ENCODE results near the gene PDE3A. TPM values are rescaled to one million over a fixed set of nuclear protein-coding genes. Genes with fewer than 3 reads are reported as not detected.

PDE3A gene
- total RNA-seq, 1 donor from 2014 or later = 0.56 TPM

DNA sequence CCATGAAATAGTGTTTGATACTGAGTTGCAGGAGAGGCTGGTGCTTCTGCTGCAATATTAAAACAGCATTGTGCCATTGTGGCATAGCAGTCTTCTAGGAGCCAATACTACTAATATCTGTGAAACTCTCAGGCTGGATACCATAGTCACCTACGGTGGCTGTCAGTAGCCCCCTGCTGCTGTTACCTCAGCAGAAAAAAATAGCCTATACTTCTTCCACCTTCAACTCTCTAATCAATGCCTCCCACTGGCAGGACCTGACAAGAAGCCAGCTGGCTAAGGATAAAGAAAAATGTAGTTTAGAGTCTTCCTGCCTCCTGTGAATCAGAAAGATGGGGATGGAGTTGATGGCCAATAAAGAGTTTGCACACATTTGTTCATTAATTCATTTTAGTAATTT lies 91.6 kb downstream of the PDE3A start:
- ATAC-seq = no peak

DNA sequence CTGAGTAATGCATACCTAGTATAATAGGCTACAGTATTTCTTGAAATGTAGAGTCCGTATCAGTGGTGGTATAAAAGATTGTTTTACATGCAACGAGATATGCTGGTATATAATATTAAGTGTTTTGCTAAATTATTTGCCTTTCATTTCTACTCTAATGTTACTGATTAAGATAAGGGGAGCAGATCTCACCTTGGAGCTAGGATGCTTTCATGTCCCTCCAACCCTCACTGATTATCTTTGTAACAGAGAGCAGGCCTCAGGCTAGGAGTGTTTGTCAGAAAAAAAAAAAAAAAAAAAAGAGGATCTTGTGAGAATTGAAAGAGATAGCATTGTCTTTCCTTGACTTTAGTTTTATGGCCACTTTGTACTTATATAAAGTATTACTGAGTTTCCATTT lies 92.6 kb downstream of the PDE3A start:
- no peak for ATAC-seq

DNA sequence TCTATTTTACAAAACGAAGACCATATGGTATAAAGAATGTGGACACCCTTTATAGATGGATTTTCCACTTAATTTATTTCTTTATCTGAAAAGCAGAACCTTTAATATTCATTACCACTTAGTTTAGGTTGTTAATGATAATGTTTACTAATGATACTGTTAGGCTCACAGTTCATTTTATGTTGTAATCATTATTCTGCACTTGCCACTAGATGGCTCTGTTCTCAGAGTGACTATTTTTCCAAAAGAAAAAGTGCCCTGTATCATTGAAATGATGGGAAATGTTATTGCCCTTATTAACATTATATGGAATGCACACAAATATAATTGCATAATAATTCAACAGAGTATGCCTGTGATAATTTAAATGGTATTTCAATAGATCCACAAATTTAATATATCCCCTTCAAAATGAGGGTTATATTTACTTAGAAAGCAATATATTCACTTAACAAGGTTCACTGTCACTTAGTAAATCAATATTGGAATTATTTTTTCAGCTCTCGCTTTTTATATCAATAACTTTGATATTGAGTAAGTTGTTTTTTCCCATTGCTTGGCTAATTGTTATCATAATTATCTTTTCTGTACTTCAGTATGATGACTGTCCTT lies 95.7 kb downstream of the PDE3A start:
- no peak for ATAC-seq

DNA sequence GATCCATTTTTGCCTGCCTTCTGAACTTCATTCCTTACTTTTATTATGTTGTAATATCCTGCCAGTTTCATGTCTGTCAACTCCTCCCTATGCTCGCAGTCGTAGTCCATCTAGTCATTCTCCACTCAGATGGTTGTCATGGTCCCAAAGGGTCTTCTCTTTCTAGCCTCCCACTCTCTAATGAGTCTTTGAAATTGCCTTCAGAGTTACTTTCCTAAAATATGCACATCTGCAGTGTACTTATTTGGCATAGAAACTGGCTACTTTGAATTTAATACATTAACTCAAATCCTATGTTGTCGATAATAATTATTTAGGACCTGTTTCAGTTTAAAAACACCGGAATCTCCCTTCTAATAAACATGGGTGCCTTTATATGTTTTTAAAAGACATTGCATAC lies 101.0 kb downstream of the PDE3A start:
- no peak for ATAC-seq

DNA sequence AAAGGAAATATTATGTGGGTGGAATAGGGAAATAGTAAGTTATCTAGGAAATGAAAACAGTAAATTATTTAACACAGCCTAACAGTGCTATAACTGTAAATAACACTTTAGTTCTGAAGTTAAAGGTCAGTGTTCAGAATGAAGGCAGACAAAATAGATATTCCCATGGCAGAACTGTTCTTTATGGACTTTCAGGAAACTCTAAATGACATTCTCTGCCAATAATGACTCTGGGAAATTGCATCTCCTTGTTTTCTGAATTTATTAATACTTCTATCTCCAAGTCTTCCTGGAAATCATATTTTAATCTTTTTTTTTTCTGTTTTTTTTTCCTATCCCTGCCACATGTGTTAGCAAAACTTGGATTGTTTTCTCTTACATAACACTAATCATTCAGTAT lies 101.4 kb downstream of the PDE3A start:
- ATAC-seq = no peak

DNA sequence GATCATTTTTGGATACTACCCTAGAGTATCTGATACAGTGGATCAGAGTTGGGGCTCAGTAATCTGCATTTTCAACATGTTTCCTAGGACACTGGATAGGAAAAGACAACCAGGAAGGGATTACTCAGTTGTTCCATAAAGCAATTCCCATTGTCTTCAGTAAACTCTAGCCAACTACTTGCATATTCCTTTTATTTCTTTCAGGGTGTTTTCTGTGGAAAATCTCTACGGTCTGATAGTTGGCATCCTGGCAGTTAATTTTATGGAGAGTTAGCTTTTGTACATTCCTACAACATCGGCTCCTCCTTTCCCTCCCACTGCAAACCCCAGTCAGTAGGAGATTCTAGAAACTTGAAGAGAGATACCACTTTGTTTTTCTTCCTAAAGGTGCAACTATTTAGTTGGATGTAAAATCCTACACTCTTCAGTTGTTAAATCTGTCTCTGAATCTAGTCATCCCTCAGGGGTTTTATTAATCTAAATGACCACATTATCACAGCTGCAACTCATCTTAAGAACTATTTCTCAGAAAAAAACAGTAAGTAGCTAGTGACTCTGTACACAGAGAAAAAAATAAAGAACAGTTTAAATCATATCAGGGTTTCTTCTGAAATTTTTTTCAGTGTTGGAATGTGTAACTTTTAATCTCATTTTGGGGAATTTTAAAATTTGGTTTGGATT lies 103.9 kb downstream of the PDE3A start:
- no peak for ATAC-seq

DNA sequence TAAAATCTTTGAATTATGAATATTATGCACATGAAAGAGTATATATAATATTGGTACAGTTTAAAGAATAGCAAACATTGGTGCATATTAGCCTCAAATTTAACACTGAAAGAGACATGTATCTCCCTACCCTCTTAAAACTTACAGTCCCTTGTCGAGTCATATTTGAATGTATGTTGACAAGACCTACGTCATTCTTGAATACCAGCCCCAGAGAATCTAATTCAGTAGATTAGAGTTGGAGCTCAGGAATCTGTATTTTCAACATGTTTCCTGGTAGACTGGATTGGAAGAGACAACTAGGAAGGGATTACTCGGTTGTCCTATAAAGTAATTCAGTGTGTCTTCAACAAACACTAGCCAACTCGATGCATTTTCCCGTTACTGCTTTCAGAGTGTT lies 104.8 kb downstream of the PDE3A start:
- no peak for ATAC-seq

DNA sequence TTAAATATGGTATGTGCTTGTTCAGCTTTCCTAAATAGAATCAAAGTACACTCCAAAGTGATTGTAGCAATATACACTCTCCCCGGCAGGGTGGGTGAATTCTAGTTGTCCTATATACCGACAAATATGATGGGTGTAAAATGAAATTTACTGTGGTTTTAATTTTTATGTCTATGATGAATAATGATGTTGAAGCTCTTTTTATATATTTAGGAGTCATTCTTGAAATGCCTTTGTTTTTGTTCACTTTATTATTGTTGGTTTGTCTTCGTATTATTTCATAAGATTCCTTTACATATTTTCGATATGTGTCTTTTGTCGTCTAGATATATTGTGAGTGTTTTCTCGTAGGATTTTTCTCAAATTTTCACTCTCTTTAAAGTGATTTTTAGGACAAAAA lies 105.7 kb downstream of the PDE3A start:
- no peak for ATAC-seq

DNA sequence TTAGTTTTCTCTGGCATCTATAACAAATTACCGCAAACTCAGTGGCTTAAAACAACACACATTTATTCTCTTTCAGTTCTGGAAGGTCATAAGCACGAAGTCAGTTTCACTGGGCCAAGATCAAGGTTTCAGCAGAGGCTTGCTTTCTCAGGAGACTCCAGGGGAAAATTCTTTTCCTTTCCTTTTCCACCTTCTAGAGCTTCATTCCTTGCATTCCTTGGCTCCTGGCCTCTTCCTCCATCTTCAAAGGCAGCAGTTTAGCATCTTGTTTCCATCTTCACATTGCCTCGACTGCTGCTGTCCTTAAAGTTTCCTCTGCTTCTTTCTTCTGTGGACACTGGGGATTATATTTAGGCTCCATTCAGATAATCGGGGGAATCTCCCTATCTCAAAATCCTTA lies 106.1 kb downstream of the PDE3A start:
- no peak for ATAC-seq

DNA sequence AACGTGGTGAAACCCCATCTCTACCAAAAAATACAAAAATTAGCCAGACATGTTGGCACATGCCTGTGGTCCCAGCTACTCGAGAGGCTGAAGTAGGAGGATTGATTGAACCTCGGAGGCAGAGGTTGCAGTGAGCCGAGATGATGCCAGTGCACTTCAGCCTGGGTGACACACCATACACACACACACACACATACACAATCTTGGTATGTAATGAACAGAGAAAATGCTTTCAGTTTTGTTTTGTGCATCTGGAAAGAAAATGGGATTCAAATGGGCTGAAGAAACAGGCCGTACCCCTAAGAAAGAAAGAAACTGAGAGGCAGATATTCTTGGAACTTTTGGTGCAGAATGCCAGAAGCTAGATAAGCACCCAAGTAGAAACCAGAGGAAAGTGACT lies 107.2 kb downstream of the PDE3A start:
- no peak for ATAC-seq

DNA sequence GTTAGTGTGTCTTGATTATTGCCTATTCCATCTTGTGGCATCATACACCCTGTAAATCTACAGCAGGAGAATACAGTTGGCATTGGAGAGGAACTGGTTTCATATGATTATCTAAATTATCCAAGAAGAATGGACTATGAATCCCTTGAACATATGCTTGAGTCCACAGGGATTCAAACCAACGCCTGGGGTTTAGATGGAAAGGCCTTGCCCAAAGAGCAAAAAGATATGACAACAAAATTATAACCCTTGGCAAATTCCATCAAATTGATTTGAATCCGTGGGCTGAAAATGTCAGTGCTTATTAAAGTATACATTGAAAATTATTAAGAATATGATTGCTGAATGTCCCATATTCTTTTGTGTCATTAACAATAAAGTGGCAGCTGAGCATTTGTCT lies 108.2 kb downstream of the PDE3A start:
- ATAC-seq = no peak

DNA sequence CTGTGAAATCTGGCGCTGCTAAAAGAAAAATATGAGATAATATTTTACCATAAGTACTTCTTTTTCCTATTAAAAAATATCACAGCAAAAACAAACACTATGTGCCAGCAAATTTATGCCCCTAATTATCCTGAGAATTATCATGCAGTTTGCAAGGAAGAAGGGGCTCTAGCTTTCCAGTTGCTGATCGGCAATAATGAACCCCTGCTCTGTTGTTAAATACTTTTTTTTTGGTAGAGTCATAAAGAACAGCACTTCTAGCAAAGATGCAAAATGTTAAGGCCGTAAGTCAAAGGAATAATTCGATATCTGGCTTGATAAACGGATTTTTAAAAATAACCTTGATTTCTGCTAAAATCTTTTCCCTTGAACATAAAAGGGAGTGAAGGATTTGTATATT lies 108.9 kb downstream of the PDE3A start:
- ATAC-seq = no peak

DNA sequence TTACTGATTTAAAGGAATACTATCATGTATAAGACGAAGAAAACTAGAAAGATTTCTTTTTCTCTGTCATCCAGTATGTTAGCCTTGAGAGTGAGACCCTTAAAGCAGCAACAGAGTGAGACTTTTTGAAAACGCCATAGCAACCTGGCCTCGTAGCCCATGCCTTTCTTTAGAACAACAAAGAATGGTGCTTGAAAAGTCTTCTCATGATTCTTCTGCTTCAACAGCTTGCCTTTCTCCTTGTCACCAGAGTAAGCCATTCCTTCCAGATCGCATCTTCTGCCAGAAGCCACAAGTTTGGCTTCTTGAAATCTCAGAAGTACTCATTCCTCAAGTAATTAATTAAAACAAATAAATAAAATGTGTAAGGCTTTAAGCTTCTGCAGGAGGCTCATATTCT lies 109.3 kb downstream of the PDE3A start:
- ATAC-seq = no peak

DNA sequence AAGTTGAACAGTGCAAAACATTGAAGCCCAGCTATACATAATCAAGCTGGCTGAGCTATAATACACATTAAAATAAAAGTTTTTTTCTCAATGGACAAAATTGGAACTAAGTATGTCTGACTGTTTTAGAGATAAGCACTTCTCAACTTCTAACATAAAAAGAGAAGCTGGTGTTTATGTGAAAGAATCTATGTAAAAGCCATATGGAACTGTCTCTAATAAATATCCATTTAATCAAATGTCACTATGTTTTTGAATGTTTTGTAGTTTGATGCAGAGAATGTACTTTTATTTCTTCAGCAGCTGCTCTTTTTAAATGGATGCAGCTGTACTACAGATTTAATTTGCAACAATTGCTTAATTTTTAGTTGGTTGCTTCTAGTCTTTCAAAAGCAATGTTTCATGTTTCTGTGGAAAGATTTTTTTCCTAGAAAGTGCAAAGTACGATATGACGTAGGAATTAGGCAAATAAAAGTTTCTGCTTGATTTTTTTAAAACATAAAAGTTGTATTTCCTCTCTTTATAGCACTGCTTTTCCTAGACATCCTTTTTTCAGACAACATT lies 114.2 kb downstream of the PDE3A start:
- ATAC-seq = no peak

DNA sequence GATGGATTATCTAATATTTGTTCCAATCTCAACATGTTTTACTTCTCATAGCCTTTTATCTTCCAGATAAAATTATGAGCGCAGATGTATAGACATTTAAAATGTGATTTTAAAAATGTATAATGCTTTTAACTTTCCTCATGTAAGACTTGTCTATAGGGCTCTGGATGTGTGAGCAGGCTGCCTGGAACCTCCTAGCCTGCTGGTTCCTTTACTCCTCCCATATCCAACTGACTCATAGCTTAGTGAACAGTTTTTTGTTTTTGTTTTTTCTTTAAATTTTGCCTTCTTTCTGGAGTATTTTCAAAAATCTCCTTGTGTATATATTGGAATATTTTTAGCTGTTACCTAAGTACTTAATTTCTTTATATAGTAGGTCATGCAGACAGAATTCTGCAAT lies 115.4 kb downstream of the PDE3A start:
- no peak for ATAC-seq

DNA sequence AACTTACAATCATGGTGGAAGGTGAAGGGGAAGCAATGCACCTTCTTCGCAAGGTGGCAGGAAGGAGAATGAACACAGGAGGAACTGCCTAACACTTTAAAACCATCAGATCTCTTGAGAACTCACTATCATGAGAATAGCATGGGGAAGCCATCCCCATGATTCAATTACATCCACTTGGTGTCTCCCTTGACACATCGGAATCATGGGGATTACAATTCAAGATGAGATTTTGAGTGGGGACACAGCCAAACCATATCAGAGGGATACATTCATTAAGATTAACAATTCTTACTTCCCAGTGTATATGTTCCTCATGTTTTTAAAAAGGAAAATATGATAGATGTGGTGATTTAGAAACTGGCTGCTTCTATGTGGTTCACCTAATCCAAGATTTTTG lies 117.9 kb downstream of the PDE3A start:
- ATAC-seq = no peak

DNA sequence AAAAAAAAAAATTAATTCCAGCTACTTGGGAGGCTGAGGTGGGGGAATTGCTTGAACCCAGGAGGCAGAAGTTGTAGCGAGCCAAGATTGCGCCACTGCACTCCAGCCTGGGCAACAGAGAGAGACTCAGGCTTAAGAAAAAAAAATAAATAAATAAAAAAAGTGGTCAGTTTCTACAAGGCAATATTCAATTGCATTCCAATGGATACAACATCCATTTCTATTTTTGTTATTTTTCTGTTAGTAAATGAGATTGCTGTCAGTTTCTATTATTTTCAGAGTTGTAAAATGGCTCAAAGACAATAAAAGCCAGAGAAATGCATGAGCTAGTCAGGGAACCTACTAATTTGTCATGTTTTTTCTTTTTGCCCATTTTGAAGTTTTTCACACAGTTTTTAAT lies 119.2 kb downstream of the PDE3A start:
- no peak for ATAC-seq

DNA sequence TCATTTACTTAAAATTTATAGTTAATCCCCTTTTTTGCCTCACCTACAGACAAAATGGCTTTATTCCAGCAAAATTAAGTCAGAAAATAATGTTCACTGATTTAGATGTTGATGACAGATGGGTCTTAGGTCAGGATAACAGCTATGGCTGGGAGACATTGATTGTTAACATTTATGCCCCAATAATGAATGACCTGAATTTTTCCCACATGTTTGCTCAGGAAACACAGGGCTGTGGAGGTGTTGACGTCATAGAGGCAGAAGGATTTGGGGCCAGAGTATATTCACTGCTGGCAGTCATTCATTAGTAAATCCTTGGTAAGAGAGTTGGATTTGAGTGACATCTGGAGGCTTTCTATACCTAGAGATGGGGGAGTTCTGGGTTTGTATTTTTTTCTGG lies 121.3 kb downstream of the PDE3A start:
- no peak for ATAC-seq

DNA sequence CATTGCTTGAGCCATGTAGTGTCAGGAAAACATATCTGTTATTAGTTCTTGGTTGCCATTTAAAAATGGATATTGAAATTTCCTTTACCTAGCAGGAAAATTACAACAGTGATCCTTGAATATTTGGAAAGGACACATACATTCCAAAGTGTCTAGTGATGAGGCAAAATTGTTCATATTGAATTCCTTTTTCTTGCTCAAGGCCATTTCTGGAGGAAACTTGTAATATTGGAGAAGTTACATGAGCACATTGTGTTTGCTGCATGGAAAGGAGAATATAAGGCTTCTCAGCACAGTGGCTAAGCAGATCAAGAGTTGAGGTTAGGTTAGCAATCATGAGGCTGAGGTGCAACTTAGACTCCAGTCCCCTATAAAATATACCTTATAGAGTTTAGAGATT lies 121.9 kb downstream of the PDE3A start:
- ATAC-seq = no peak

DNA sequence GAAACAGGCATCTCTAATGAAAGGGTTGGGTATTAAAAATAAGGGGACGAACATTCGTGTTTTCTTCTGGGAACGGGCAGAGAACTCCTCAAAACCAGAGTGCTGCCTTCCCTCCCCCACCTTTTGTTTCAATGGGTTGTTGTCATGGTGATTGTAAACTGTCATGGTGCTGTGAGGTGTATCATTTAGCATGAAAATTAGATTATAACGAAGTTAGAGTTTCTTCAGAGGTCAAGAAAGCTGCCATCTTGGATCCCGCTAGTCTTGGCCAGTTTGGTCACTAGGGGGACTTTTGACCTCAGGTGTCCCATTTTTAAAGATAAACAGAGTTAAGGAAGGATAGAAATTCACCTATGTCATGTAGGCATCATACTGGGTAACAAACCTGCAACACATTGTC lies 123.0 kb downstream of the PDE3A start:
- ATAC-seq = no peak

DNA sequence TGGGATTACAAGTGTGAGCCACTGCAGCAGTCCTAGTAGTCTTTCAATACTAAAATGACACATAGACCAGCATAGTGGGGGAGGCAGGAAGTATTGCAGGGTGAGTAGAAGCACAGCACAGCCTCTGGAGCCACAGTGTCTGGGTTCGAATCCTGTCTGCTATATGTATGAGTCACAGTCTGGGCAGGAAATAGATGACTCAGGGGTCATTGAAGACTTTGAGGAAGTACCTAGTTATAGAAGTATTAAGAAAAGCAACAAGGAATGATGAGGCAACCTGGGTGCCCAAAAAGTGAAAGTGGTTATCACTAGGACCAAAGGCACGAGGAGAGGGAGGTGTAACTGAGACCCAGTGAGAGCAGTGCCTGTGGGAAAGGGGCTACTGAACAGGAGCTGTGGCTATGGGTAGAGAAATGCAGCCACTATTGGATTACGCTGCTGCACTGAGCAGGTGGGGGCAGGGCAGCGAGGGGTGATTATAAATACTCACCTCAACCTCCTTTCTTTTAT lies 124.0 kb downstream of the PDE3A start:
- ATAC-seq = peak; percentile 20

DNA sequence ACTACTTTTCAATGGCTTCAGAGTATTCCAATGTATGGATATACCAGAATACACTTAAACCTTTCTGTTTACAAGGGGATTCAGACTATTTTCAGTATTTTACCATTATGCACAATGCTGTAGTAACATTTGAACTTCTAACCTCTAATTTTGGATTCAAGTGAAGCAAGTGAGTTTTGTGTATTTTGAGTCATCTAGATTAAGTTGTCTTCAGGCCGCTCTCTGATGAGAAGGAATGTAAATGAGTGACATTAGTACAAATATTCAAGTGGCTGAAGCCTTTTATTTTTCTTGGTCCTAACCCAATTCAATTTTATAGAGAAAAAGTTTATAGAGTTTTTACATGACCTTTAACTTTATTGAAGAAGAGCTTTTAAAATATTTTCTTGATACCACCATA lies 125.6 kb downstream of the PDE3A start:
- no peak for ATAC-seq

DNA sequence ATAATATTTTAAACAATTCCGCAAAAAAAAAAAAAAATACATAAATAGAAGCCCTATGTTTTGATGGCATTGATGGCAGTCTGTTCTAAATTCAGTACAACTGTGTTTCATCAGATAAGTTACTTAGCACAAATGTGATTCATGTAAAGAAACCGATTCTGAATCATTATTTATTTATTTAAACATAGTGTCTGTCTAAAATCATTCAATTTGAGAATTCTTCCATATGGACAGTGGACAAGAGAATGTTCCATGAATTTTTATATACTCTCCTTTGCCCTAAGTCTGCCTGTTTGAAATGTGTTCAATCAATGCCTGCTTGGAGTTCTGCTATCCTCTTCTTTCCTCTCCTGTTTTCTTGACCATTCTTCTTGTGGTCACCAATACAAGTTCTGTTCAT lies 126.5 kb downstream of the PDE3A start:
- no peak for ATAC-seq

DNA sequence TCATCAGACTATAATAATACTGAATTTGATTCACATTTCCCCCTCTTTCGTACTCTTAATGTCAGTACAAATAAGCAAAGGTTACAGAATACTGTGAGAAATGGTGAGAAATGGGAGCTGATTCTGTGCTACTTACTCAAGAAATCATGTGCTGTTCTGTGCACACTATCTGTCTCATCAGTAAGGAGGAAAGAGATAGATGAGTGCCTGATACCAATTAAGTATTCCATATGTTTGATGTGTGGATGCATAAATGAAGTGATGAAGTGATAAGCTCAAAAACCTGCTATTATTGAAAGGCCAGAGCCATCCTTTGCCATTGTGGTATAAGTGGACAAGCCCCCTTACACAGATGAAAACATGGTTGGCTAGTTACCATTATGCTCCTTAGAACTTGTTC lies 127.7 kb downstream of the PDE3A start:
- no peak for ATAC-seq

DNA sequence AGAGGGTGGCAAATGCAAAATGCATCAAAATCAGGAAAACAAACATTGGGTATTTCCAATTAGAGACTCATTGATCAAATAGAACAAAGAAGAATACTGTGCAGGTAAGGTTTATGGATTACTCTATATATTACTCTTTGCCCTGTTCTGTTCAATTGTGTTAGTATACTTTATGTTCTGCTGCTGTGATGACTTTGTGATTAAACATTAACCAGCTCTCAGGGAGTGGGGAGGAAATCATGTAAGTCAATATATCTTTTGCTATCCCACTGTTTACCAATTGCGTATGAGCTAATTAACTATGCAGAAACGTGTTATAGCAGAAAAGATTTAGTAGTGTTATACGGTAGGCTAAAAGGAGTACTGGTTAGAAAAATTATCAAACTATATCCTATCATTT lies 129.4 kb downstream of the PDE3A start:
- no peak for ATAC-seq

Data from esophagus mucosa (tissue), 1 donor.